HFFc6 (cell line): ENCODE results near the gene ANTXRL. TPM values are rescaled to one million over a fixed set of nuclear protein-coding genes. Genes with fewer than 3 reads are reported as not detected.
"Not testable (repeated sequence)": the region's sequence is repeated elsewhere in the genome, so short reads cannot be mapped to it uniquely, and the experiment has no call there.

Source experiments
- DNase-seq: peaks from one replicate; pipeline ENCODE4 v3.0.0-alpha.2; 2018
- H3K27ac Mint-ChIP-seq: 2 replicates; pipeline ENCODE4 v1.8.0; 2020; ENCODE audit warnings: mild to moderate bottlenecking, mixed read lengths
- H3K27me3 Mint-ChIP-seq: 2 replicates; pipeline ENCODE4 v1.8.0; 2021; ENCODE audit warnings: mild to moderate bottlenecking, moderate library complexity, mixed read lengths; ENCODE audit not compliant: insufficient read depth
- H3K36me3 Mint-ChIP-seq: 2 replicates; pipeline ENCODE4 v1.8.0; 2021; ENCODE audit warnings: low read depth, mixed read lengths
- H3K4me1 Mint-ChIP-seq: 2 replicates; pipeline ENCODE4 v1.8.0; 2020; ENCODE audit warnings: low read depth, mixed read lengths
- H3K4me3 Mint-ChIP-seq: 2 replicates; pipeline ENCODE4 v1.8.0; 2020; ENCODE audit warnings: mild to moderate bottlenecking, moderate library complexity, mixed read lengths
- H3K9me3 Mint-ChIP-seq: 2 replicates; pipeline ENCODE4 v1.8.0; 2020; ENCODE audit warnings: mild to moderate bottlenecking, mixed read lengths
- CTCF ChIP-seq: fragments of 200-600 bp; sonication (generic); IDR thresholded peaks from 2 replicates; pipeline ENCODE4 v1.5.0; 2021; ENCODE audit warnings: antibody characterized with exemption, mild to moderate bottlenecking
- total RNA-seq, 6 experiments: library from RNA; stranded (reverse); fragmentation: NEBNext Ultra II Directional; extraction: Animal tissue kit (Norgen Biotek cat#: 25700); gene quantifications; 2 replicates in 1 of 6; 3 replicates in 5 of 6; pipeline ENCODE4 v1.2.3, GENCODE V29; 2021

Gene ANTXRL
- total RNA-seq, 6 experiments from 2014 or later = not detected

- Mint-ChIP-seq H3K36me3 (no peaks in the 10 kb centered on the region), H3K27me3 (peaks cover 18% of the 10 kb centered on the region), H3K9me3 (no peaks in the 10 kb centered on the region), H3K27ac (no peak overlapping the region), H3K4me3 (no peak overlapping the region), H3K4me1 (peaks cover 5% of the 10 kb centered on the region; the same call in 1 of the 2 replicates)
- no peak for TF ChIP-seq CTCF
- DNase-seq = no peak
Observed at GRCh38 chr10:46272863-46273415, 13.9 kb upstream of the ANTXRL start.

GRCh38 chr10:46273506-46274477 lies 13.0 kb upstream of the ANTXRL start:
- peak; percentile 27; the same call in 1 of the 2 replicates for TF ChIP-seq CTCF
- Mint-ChIP-seq H3K9me3 (no peaks in the 10 kb centered on the region), H3K4me3 (no peak overlapping the region), H3K27ac (no peak overlapping the region), H3K4me1 (peaks cover 5% of the 10 kb centered on the region; the same call in 1 of the 2 replicates), H3K27me3 (peaks cover 18% of the 10 kb centered on the region), H3K36me3 (no peaks in the 10 kb centered on the region)
- DNase-seq = no peak

GRCh38 chr10:46277840-46278239 lies 9.0 kb upstream of the ANTXRL start:
- no peak for TF ChIP-seq CTCF
- Mint-ChIP-seq H3K36me3 (no peaks in the 10 kb centered on the region), H3K4me1 (peaks cover 4% of the 10 kb centered on the region; the same call in 1 of the 2 replicates), H3K27ac (no peak overlapping the region), H3K4me3 (no peak overlapping the region), H3K27me3 (peaks cover 20% of the 10 kb centered on the region), H3K9me3 (no peaks in the 10 kb centered on the region)
- DNase-seq = no peak

GRCh38 chr10:46282421-46282831 lies 4.4 kb upstream of the ANTXRL start:
- H3K36me3 Mint-ChIP-seq, DNase-seq, H3K9me3 Mint-ChIP-seq, H3K27ac Mint-ChIP-seq: not testable (repeated sequence)
- Mint-ChIP-seq H3K27me3 (peaks cover 13% of the 10 kb centered on the region), H3K4me3 (peak overlapping the region; percentile 56; the same call in 1 of the 2 replicates), H3K4me1 (peaks cover 24% of the 10 kb centered on the region)

GRCh38 chr10:46282842-46283574 lies 3.8 kb upstream of the ANTXRL start:
- TF ChIP-seq CTCF = no peak
- H3K36me3 Mint-ChIP-seq = no peaks in the 10 kb centered on the region
- peaks cover 13% of the 10 kb centered on the region for H3K27me3 Mint-ChIP-seq
- H3K9me3 Mint-ChIP-seq = no peaks in the 10 kb centered on the region
- H3K27ac Mint-ChIP-seq = no peak overlapping the region
- H3K4me1 Mint-ChIP-seq = peaks cover 24% of the 10 kb centered on the region
- H3K4me3 Mint-ChIP-seq = peak overlapping the region; percentile 84
- peak; percentile 59 for DNase-seq
